Cerebellar cortex (tissue), 1 donor: ENCODE results near the gene CANT1.

Experiments
- DNase-seq: peaks from one replicate; pipeline ENCODE4 v3.0.0-alpha.2; 2015; ENCODE audit warnings: low spot score

CANT1 gene

GRCh38 chr17:79007504-79008381 lies 1.8 kb downstream of the CANT1 start:
- DNase-seq, result no peak

DNA sequence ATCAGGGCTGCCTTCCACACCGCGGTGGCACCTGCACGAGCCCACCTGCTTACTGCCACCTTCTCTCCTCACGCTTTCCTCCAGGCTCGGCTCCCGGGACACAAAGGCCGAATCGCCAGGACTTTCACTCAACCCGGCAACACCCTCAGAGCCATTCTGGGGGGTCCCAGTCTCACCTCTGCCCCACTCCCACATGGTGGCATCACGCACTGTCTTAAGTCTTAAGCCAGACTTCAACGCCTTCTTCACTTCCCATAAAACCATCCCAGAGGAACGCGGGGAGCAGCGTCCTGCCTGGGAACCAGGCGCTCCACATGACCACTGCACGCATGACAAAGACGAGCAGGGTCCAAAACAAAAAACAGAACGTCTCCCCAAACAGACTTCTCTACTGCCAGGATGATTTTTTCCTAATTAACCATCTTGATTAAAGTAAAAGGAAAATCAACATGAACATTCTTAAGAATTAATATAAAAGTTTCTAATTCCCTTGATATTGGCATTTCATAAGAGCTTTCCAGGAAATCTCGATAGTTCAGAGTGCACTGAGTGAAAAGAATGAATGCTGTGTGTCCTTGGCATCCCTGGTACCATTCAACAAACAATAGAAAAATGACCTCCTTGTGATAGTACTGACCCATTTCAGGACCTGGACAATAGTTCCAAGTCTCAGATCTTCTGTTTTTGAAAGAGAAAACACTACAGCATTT lies 2.6 kb downstream of the CANT1 start:
- no peak for DNase-seq

GRCh38 chr17:79006046-79006445 lies 3.5 kb downstream of the CANT1 start:
- DNase-seq, result no peak

GRCh38 chr17:79005063-79005861 lies 4.3 kb downstream of the CANT1 start:
- peak; percentile 94 for DNase-seq

DNA sequence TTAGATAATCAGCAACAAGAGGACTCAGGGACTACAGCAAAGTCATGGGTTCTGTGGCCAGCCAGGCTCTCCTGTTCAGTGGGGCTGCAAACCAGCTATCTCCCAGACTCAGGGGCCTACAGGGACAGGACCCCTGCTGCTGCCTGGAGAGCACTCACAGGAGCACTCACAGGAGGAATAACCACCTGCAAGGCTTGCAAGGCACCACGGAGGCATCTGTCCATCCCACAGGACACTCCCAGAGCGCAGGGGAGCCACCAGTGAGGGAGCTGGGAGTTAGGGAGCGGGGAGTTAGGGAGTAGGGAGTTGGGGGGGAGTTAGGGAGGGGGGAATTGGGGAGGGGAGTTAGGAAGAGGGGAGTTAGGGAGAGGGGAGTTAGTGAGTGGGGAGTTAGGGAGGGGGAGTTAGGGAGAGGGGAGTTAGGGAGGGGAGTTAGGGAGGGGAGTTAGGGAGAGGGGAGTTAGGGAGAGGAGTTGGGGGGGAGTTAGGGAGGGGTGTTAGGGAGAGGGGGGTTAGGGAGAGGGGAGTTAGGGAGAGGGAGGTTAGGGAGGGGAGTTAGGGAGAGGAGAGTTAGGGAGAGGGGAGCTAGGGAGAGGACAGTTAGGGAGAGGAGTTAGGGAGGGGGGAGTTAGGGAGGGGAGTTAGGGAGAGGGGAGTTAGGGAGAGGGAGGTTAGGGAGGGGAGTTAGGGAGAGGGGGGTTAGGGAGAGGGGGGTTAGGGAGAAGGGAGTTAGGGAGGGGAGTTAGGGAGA lies 5.7 kb downstream of the CANT1 start:
- no peak for DNase-seq

DNA sequence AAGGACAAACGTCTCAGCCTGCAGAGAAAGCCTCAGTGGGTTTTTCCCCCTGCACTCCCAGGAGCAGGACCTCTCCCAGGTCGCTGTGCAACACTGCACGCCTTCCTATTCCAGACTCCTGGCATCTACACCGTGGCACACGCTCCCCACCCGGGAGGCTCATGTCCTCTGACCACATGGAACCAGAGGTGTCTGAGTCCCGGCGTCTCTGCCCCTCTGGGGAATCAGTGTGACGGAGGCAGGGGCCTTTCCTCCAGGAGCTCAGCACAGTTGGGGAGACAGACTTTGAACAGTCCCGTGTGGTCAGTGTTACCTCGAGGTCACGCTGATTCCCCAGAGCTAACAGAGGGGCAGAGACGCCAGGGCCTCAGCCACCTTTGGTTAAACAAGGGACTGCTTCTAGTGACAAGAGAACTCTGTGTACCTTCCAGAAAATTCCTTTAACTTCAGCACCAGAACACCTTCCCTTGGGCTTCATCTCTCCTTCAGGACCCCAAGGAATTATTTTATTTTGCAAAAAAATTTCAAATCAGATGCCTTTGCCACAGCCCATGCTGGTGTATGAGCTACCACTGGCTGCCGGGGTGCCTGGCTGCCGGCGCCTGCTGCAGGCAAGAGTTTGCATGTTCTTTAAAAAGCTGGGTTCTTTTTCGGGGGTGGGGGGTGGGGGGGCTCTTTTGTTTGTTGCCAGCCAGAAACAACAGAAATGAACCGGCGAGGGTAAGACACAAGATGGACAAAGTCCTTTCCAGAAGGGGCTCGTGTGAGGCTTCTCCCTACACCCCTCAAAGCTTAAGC lies 6.6 kb downstream of the CANT1 start:
- DNase-seq, result no peak

- DNase-seq, result no peak
Measured at GRCh38 chr17:79002291-79002690, 7.3 kb downstream of the CANT1 start.

DNA sequence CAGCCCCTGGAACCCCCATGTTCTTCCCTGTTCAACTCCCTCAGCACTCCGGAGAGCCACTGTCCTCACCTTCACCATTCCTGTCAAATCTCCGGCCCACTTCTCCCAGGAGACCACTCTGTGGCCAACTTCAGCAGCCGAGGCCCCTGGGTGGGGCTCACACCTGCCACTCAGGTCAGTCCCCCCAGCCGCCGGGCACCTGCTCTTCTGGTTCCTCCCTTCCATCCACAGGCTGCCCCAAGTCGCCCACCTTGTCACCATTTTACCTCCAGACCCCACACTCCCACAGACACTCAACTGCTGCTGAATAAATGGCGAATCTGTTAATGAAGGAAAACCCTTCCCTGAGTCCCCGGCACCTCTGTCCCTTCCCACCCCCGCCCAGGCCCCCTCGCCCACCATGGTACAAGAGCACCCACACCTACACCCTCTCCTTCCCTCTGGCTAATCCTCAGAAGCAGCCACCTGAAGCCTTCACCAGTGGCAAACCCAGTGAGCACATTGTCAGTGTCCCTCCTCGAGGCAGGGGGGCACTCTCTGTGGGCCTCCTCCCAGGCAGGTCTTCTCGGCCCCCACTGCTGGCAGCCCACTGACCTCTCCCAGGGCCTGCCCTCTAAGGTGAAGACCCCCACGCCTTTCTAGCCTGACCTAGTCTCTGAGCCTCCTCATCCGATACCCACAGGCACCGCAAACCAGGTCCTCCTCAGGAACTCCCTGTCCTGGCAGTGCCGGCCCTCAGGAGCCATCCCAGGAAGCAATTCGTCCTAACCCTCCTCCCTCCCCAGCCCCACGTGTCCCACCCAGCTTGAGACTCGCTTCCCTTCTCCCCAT lies 8.2 kb downstream of the CANT1 start:
- no peak for DNase-seq

DNA sequence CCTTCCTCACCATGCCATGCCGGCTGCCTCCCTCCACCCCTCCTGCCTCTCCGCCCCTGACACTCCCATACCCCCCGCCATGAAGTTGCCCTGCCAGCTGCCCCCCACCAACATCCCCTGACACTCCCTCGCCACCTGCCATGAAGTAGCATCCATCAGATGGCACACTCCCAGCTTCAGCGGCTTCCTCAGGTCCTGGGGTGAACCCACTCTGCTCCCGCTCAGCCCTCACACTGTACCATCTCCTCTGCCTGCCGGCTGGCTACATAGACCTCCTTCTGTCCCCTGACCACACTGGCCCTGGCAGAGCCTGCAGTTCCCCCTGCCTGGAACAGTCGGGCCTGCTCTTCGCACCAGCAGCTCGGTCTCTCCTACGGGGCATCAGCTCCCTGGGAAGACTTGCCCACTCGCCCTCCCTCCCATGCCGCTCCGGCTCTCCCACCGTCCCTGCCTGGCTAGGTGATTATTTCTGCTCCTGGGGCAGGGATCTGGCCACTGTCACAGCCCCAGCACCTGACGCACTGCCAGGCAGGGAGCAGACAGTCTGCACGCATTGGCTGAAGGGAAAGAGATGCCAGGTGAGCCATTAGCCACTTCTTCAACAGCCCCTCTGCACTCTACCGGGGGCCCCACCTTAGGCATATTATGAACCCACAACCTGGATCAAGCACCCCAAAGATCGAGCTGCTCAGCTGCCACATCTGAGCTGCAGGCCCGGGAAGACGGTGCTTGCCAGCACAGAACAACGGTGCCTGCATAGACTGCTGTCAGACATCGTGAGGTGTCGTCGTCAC lies 9.0 kb downstream of the CANT1 start:
- peak; percentile 72 for DNase-seq

DNA sequence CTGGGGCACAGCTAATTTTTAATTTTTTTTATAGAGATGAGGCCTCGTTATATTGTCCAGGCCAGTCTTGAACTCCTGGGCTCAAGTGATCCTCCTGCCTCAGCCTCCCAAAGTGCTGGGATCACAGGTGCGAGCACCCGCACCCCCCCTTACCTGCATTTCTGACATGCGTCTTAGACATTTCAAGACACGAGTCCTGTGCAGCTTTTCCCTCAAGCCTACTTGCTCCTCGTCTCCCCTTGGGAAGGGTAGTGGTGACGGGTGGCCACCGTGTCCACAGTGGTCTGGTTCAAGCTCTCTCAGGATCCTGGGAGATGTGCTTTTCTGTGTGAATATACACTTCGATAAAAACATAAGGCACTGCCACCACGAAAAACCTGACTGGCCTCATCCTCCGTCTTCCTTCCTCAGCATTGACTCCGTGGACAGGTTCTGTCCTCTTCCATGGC lies 9.6 kb downstream of the CANT1 start:
- DNase-seq, result no peak

DNA sequence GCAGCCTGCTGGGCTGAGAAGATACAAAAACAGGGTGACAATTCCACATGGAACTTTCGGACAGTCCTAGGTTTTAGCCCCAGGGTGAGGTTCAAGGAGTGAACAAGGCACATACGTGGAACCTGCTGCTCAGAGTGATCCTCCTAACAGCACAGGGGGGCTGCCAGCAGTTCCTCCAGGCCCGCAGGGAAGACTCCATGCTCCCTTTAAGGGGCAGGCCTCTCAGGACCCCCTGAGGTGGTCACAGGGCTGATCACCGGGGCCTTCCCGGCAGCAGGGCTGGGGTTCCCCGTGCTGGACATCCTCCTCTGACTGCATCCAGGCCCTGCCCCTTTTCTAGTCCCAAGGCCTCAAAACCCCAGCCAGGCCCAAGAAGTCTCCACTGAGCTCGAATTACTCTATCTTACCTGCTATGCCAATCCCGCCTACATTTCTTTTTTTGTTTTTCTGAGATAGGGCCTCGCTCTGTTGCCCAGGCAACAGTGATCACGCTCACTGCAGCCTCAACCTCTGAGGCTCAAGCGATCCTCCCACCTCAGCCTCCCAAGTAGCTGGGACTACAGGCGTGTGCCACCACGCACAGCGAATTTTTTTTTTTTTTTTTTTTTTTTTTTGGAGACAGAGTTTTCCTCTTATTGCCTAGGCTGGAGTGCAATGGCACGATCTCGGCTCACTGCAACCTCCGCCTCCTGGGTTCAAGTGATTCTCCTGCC lies 10.4 kb downstream of the CANT1 start:
- no peak for DNase-seq

DNA sequence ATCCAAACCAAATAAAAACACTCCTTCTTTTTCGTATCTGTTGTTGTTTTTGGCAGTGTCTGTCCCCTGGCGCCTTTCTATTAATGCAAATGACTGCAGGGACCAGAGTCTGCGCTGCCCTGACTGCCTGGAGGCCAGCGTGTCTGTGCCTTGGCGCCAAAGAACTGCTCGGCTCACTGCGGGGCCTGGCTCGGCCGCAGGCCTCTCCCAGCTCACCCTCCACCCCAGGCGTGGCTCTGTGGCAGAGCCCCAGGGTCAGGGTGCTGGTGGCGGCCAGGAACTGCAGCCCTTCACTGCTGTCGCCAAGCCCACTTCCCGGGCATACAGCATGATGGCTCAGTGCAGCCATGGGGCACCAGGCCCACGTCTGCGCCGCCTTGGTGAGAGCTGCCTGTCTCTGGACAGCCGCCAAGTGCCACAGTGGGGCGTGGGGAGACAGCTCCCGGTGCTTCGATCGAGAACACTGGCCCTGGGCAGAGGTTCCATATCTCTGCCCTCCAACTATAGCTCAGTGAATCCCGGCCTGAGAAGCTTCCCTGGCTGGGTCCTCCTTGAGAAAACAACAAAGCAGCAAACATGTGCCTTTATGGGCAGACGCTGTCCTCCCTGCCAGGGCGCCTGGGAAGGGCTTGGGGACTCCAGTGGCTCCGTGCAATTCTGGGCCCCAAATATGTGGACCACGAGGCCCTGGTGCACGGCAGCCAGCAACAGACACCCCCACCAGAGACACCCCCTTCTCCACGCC lies 11.1 kb downstream of the CANT1 start:
- DNase-seq, result peak; percentile 36

DNA sequence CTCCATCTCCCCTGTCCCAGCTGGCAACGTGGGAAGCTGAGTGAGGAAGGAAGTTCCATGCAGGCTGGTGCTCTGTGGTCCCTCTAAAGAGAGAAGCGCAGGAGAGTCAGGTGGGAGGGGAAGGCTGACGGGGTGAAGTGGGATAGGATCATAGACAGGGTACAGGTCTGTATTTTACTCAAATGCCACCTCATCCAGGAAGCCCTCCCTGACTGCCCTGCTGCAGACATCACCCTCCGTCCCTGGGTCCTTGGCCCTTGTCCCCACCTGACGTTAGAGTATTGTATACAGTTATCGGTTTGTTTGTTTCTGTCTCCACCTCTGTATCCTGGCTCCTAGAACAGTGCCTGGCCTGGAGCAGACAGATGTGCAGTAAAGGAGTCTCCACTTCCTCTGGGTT lies 11.7 kb downstream of the CANT1 start:
- no peak for DNase-seq

- no peak for DNase-seq
Measured at GRCh38 chr17:78997231-78997741, 12.3 kb downstream of the CANT1 start.

DNA sequence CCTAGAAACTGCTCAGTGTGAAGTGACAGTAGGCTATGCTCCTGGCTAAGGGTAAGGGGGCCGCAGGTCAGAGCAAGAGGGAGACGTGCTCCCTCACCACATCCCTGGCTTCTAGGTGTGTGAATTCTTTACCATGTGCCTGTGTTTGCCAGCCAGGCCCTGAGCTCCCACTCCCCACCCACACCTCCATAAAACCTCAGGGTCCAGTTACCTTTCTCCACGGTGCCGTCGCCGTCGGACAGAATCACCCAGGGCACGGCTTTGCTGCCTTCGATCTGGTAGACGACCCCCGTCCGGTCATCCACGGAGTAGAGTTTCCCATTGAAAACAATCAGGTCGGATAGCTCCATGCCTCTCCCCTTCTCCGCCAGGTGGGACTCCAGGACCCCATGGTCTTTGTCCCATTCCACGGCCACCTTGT lies 12.8 kb downstream of the CANT1 start:
- no peak for DNase-seq

DNA sequence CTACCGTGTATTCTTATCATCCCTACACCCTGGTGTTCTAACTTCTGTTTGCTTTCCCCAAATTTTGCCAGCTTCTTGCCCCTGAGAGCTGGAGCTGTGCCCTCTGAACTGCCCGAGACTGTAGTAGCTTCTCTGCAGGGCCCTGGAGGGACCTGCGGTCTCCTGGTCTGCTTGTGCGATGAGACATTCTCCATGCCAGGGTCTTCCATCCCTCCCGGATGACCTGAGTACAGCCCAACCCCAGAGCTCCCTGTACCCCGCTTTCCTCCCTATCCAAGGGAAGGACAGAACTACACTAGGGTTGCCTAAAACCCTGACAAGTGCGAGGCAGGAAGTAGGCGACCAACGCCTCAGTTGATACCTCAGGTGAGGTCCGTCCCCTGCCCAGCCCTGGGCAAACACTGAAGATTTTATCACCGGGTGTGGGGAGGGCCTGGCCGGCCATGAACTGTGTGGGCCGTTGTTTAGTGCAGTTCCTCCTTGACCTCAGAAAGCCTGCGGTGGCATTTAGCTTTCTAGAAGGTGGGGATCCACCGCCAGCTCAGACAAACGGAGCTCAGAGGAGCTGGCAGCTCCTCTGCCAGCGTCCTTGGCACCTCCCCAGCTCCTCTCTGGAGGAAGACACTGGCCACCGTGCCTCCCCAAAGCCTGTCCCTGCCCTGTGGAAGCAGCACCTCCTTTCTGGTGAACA lies 13.7 kb downstream of the CANT1 start:
- DNase-seq, result peak; percentile 80
